ENCODE data around the gene IKBKE.
"Not testable (repeated sequence)": the region's sequence is repeated elsewhere in the genome, so short reads cannot be mapped to it uniquely, and the experiment has no call there.

IKBKE gene

GRCh38 chr1:206472886-206473285 is 2.6 kb downstream of the IKBKE start:
- DNase-seq (ENCODE audit: low read depth, low spot score), result no peak

- DNase-seq (ENCODE audit: low read depth, low spot score), result no peak
Measured at GRCh38 chr1:206476058-206476457, 5.8 kb downstream of the IKBKE start.

GRCh38 chr1:206476591-206476990 is 6.3 kb downstream of the IKBKE start:
- DNase-seq (ENCODE audit: low read depth, low spot score), result no peak

GRCh38 chr1:206477110-206477509 is 6.8 kb downstream of the IKBKE start:
- no peak for DNase-seq (ENCODE audit: low read depth, low spot score)

GRCh38 chr1:206477581-206478380 is 7.5 kb downstream of the IKBKE start:
- no peak for DNase-seq (ENCODE audit: low read depth, low spot score)

- DNase-seq (ENCODE audit: low read depth, low spot score), result no peak
Measured at GRCh38 chr1:206478746-206479145, 8.5 kb downstream of the IKBKE start.

- DNase-seq (ENCODE audit: low read depth, low spot score), result no peak
Measured at GRCh38 chr1:206479183-206480125, 9.2 kb downstream of the IKBKE start.

- DNase-seq (ENCODE audit: low read depth, low spot score), result no peak
Measured at GRCh38 chr1:206480211-206480610, 9.9 kb downstream of the IKBKE start.

- DNase-seq (ENCODE audit: low read depth, low spot score), result no peak
Measured at GRCh38 chr1:206482611-206483010, 12.3 kb downstream of the IKBKE start.

- not testable (repeated sequence) for DNase-seq (ENCODE audit: low read depth, low spot score)
Measured at GRCh38 chr1:206483864-206484263, 13.6 kb downstream of the IKBKE start.

- no peak for DNase-seq (ENCODE audit: low read depth, low spot score)
Measured at GRCh38 chr1:206484901-206485300, 14.6 kb downstream of the IKBKE start.

- DNase-seq (ENCODE audit: low read depth, low spot score), result no peak
Measured at GRCh38 chr1:206486995-206487788, 16.9 kb downstream of the IKBKE start.

- DNase-seq (ENCODE audit: low read depth, low spot score), result no peak
Measured at GRCh38 chr1:206487970-206488369, 17.7 kb downstream of the IKBKE start.

GRCh38 chr1:206488466-206488865 is 18.2 kb downstream of the IKBKE start:
- DNase-seq (ENCODE audit: low read depth, low spot score), result no peak

GRCh38 chr1:206489980-206490770 is 19.9 kb downstream of the IKBKE start:
- no peak for DNase-seq (ENCODE audit: low read depth, low spot score)

- DNase-seq (ENCODE audit: low read depth, low spot score), result no peak
Measured at GRCh38 chr1:206490771-206491405, 20.6 kb downstream of the IKBKE start.

GRCh38 chr1:206491616-206492015 is 21.3 kb downstream of the IKBKE start:
- no peak for DNase-seq (ENCODE audit: low read depth, low spot score)

GRCh38 chr1:206492589-206492988 is 22.3 kb downstream of the IKBKE start:
- DNase-seq (ENCODE audit: low read depth, low spot score), result no peak

- DNase-seq (ENCODE audit: low read depth, low spot score), result no peak
Measured at GRCh38 chr1:206493279-206493678, 23.0 kb downstream of the IKBKE start.

GRCh38 chr1:206495011-206495461 is 24.8 kb downstream of the IKBKE start:
- DNase-seq (ENCODE audit: low read depth, low spot score), result no peak
